Muscle layer of duodenum (tissue), 2 donors: Measurements from ENCODE around the gene PACS1.

Source experiments
- H3K27ac ChIP-seq: one replicate; pipeline ENCODE4 v1.7.0; 2013; ENCODE audit warnings: mild to moderate bottlenecking, low read length
- H3K27me3 ChIP-seq: one replicate; pipeline ENCODE4 v1.7.0; 2013; ENCODE audit warnings: low read depth, mild to moderate bottlenecking, control low read depth, low read length
- H3K36me3 ChIP-seq, 2 donors: one replicate each; pipeline ENCODE4 v1.7.0; 2013; ENCODE audit warnings: low read length in 2 of 2, control low read depth in 1 of 2, mild to moderate bottlenecking in 1 of 2; ENCODE audit not compliant: insufficient read depth in 2 of 2, control insufficient read depth in 1 of 2
- H3K4me1 ChIP-seq, 2 donors: one replicate each; pipeline ENCODE4 v1.7.0; 2013; ENCODE audit warnings: low read length in 2 of 2, mild to moderate bottlenecking in 2 of 2, control low read depth in 1 of 2, moderate library complexity in 1 of 2; ENCODE audit not compliant: insufficient read depth in 2 of 2, control insufficient read depth in 1 of 2
- H3K4me3 ChIP-seq, 2 donors: one replicate each; pipeline ENCODE4 v1.7.0; 2013; ENCODE audit warnings: low read length in 2 of 2, low read depth in 1 of 2, mild to moderate bottlenecking in 1 of 2
- H3K9me3 ChIP-seq, 2 donors: one replicate each; pipeline ENCODE4 v1.7.0; 2013; ENCODE audit warnings: low read length in 2 of 2, control low read depth in 1 of 2, mild to moderate bottlenecking in 1 of 2; ENCODE audit not compliant: control insufficient read depth in 1 of 2
- donor health status: healthy.

Gene PACS1

GRCh38 chr11:66233301-66233700, 163.2 kb downstream of the PACS1 start:
- no peak overlapping the region for H3K4me3 ChIP-seq
- no peak overlapping the region for H3K27ac ChIP-seq
- H3K9me3 ChIP-seq: no peaks in the 10 kb centered on the region
- H3K36me3 ChIP-seq: peaks cover 34 to 75% of the 10 kb centered on the region in 2 donors
- H3K4me1 ChIP-seq: no peaks in the 10 kb centered on the region
- no peaks in the 10 kb centered on the region for H3K27me3 ChIP-seq

GRCh38 chr11:66235141-66235540, 165.1 kb downstream of the PACS1 start:
- no peaks in the 10 kb centered on the region for H3K27me3 ChIP-seq
- H3K9me3 ChIP-seq: no peaks in the 10 kb centered on the region
- no peak overlapping the region for H3K27ac ChIP-seq
- peaks cover 45 to 85% of the 10 kb centered on the region in 2 donors for H3K36me3 ChIP-seq
- H3K4me1 ChIP-seq: no peaks in the 10 kb centered on the region
- no peak overlapping the region for H3K4me3 ChIP-seq

- H3K27me3 ChIP-seq: no peaks in the 10 kb centered on the region
- H3K9me3 ChIP-seq: no peaks in the 10 kb centered on the region
- no peak overlapping the region for H3K27ac ChIP-seq
- no peak overlapping the region for H3K4me3 ChIP-seq
- H3K4me1 ChIP-seq: no peaks in the 10 kb centered on the region
- H3K36me3 ChIP-seq: peaks cover 40 to 84% of the 10 kb centered on the region in 2 donors
Observed at GRCh38 chr11:66237867-66238266, 167.8 kb downstream of the PACS1 start.

- no peaks in the 10 kb centered on the region for H3K27me3 ChIP-seq
- H3K36me3 ChIP-seq: peaks cover 43 to 84% of the 10 kb centered on the region in 2 donors
- H3K4me1 ChIP-seq: no peaks in the 10 kb centered on the region
- H3K27ac ChIP-seq: no peak overlapping the region
- H3K4me3 ChIP-seq: no peak overlapping the region
- H3K9me3 ChIP-seq: no peaks in the 10 kb centered on the region
Observed at GRCh38 chr11:66238786-66239413, 168.8 kb downstream of the PACS1 start.

GRCh38 chr11:66239511-66239910, 169.4 kb downstream of the PACS1 start:
- no peak overlapping the region for H3K4me3 ChIP-seq
- H3K4me1 ChIP-seq: no peaks in the 10 kb centered on the region
- H3K27ac ChIP-seq: no peak overlapping the region
- peaks cover 44 to 82% of the 10 kb centered on the region in 2 donors for H3K36me3 ChIP-seq
- no peaks in the 10 kb centered on the region for H3K9me3 ChIP-seq
- H3K27me3 ChIP-seq: no peaks in the 10 kb centered on the region

- Histone ChIP-seq H3K36me3 (peaks cover 49 to 80% of the 10 kb centered on the region in 2 donors), H3K4me1 (no peaks in the 10 kb centered on the region), H3K27ac (no peak overlapping the region), H3K27me3 (no peaks in the 10 kb centered on the region), H3K4me3 (no peak overlapping the region), H3K9me3 (no peaks in the 10 kb centered on the region)
Observed at GRCh38 chr11:66239998-66240780, 170.1 kb downstream of the PACS1 start.

- Histone ChIP-seq H3K27me3 (no peaks in the 10 kb centered on the region), H3K4me3 (no peak overlapping the region), H3K9me3 (no peaks in the 10 kb centered on the region), H3K27ac (no peak overlapping the region), H3K4me1 (no peaks in the 10 kb centered on the region), H3K36me3 (peaks cover 43 to 75% of the 10 kb centered on the region in 2 donors)
Observed at GRCh38 chr11:66240781-66241136, 170.7 kb downstream of the PACS1 start.

GRCh38 chr11:66242095-66242765, 172.2 kb downstream of the PACS1 start:
- Histone ChIP-seq H3K36me3 (peaks cover 37 to 68% of the 10 kb centered on the region in 2 donors), H3K4me3 (no peak overlapping the region), H3K27ac (no peak overlapping the region), H3K9me3 (no peaks in the 10 kb centered on the region), H3K27me3 (no peaks in the 10 kb centered on the region), H3K4me1 (no peaks in the 10 kb centered on the region)

- H3K9me3 ChIP-seq: no peaks in the 10 kb centered on the region
- no peaks in the 10 kb centered on the region for H3K27me3 ChIP-seq
- H3K27ac ChIP-seq: no peak overlapping the region
- H3K4me3 ChIP-seq: no peak overlapping the region
- no peaks in the 10 kb centered on the region for H3K4me1 ChIP-seq
- peaks cover 33 to 56% of the 10 kb centered on the region in 2 donors for H3K36me3 ChIP-seq
Observed at GRCh38 chr11:66243782-66244535, 173.9 kb downstream of the PACS1 start.

GRCh38 chr11:66247295-66247694, 177.2 kb downstream of the PACS1 start:
- Histone ChIP-seq H3K4me3 (no peak overlapping the region), H3K9me3 (no peaks in the 10 kb centered on the region), H3K27ac (no peak overlapping the region), H3K27me3 (no peaks in the 10 kb centered on the region), H3K4me1 (no peaks in the 10 kb centered on the region), H3K36me3 (peaks cover 12 to 24% of the 10 kb centered on the region in 2 donors)

- Histone ChIP-seq H3K27ac (no peak overlapping the region), H3K27me3 (no peaks in the 10 kb centered on the region), H3K4me3 (no peak overlapping the region), H3K9me3 (no peaks in the 10 kb centered on the region), H3K4me1 (no peaks in the 10 kb centered on the region), H3K36me3 (peaks cover 12 to 19% of the 10 kb centered on the region in 2 donors)
Observed at GRCh38 chr11:66247801-66248200, 177.7 kb downstream of the PACS1 start.
